Myocyte (in vitro differentiated cells): ENCODE results near the gene APOBEC2. TPM values are rescaled to one million over a fixed set of nuclear protein-coding genes. Genes with fewer than 3 reads are reported as not detected.

ENCODE experiments used
- DNase-seq: peaks from one replicate; pipeline ENCODE4 v3.0.0-alpha.2; 2012; ENCODE audit warnings: low read depth
- total RNA-seq: library from RNA; depleted of rRNA; stranded (reverse); fragments of >200 nt; gene quantifications from 2 replicates; pipeline ENCODE4 v1.2.3, GENCODE V29; 2014

The APOBEC2 gene
- total RNA-seq, 1 donor from 2014 or later = 231 TPM

GRCh38 chr6:41083072-41083471, 30.1 kb downstream of the APOBEC2 start:
- no peak for DNase-seq

- no peak for DNase-seq
Measured at GRCh38 chr6:41085182-41085581, 32.2 kb downstream of the APOBEC2 start.

- no peak for DNase-seq
Measured at GRCh38 chr6:41088451-41088850, 35.4 kb downstream of the APOBEC2 start.

GRCh38 chr6:41090841-41091761, 38.1 kb downstream of the APOBEC2 start:
- no peak for DNase-seq

GRCh38 chr6:41092421-41093140, 39.6 kb downstream of the APOBEC2 start:
- DNase-seq = peak; percentile 23

GRCh38 chr6:41093729-41094128, 40.7 kb downstream of the APOBEC2 start:
- DNase-seq = no peak

GRCh38 chr6:41097467-41098090, 44.6 kb downstream of the APOBEC2 start:
- DNase-seq = peak; percentile 29

- peak; percentile 45 for DNase-seq
Measured at GRCh38 chr6:41098366-41098765, 45.4 kb downstream of the APOBEC2 start.

GRCh38 chr6:41100871-41101287, 47.9 kb downstream of the APOBEC2 start:
- no peak for DNase-seq

GRCh38 chr6:41103847-41104246, 50.8 kb downstream of the APOBEC2 start:
- no peak for DNase-seq

- no peak for DNase-seq
Measured at GRCh38 chr6:41111017-41111416, 58.0 kb downstream of the APOBEC2 start.

Other genes with a start within 250 kb of the APOBEC2 start
- gene UNC5CL, start 14.0 kb upstream of the APOBEC2 start, total RNA-seq = 2.3 and 2.7 TPM in 2 replicates
- not detected in 2 replicates for gene TSPO2, start 10.7 kb upstream of the APOBEC2 start, total RNA-seq
- 10.2 and 18.8 TPM in 2 replicates for gene OARD1, start 19.2 kb downstream of the APOBEC2 start, total RNA-seq
- gene NFYA, start 19.8 kb downstream of the APOBEC2 start, total RNA-seq = 17.2 and 20.9 TPM in 2 replicates
- gene TREML1, start 101.1 kb downstream of the APOBEC2 start, total RNA-seq = not detected in 2 replicates
- 0.16 TPM in 1 of 2 replicates, not detected in the other for gene TREM2, start 109.9 kb downstream of the APOBEC2 start, total RNA-seq
- not detected in 2 replicates for gene TREML2, start 147.9 kb downstream of the APOBEC2 start, total RNA-seq
- not detected in 2 replicates for gene TREML4, start 175.1 kb downstream of the APOBEC2 start, total RNA-seq
- not detected in 2 replicates for gene TREM1, start 233.5 kb downstream of the APOBEC2 start, total RNA-seq